ENCODE measurements around the gene PIK3AP1. TPM values are rescaled to one million over a fixed set of nuclear protein-coding genes. Genes with fewer than 3 reads are reported as not detected.
"Not testable (repeated sequence)": the region's sequence is repeated elsewhere in the genome, so short reads cannot be mapped to it uniquely, and the experiment has no call there.

Gene PIK3AP1
- polyA plus RNA-seq (ENCODE audit: insufficient read length in 10 of 10): 1 to 10 TPM; 1.7 to 3.4 (median 2.7) TPM
- long read RNA-seq, donor 1: 0 reads
- long read RNA-seq, donor 2: 0 reads
- long read RNA-seq, donor 3: 0 reads
- long read RNA-seq, donor 4: 0 reads
- long read RNA-seq, donor 5: 0 reads
- long read RNA-seq, donor 6: 0 reads
- long read RNA-seq, donor 7: 0 reads
- long read RNA-seq, donor 8: 0 reads
- long read RNA-seq, donor 9: 0 reads

GRCh38 chr10:96720422-96721206 lies at the start of gene PIK3AP1:
PIK3AP1 (minus strand) TSS chr10:96720514; CDS start chr10:96720394, 120 bp downstream.
- DNase-seq: peak in 1 of 3 donors; percentile 52

- DNase-seq: no peak
Observed at GRCh38 chr10:96768136-96768535, 47.8 kb upstream of the PIK3AP1 start.

GRCh38 chr10:96767611-96768010 lies 47.3 kb upstream of the PIK3AP1 start:
- DNase-seq: no peak

GRCh38 chr10:96765406-96766240 lies 45.3 kb upstream of the PIK3AP1 start:
- DNase-seq: peak; percentile 22 to 39 (median 32)

GRCh38 chr10:96764425-96765060 lies 44.2 kb upstream of the PIK3AP1 start:
- no peak for DNase-seq

GRCh38 chr10:96758423-96758822 lies 38.1 kb upstream of the PIK3AP1 start:
- peak in 1 of 3 donors; percentile 22 for DNase-seq

GRCh38 chr10:96756111-96756903 lies 36.0 kb upstream of the PIK3AP1 start:
- DNase-seq: no peak

- no peak for DNase-seq
Observed at GRCh38 chr10:96753956-96754355, 33.6 kb upstream of the PIK3AP1 start.

- no peak for DNase-seq
Observed at GRCh38 chr10:96752375-96752774, 32.1 kb upstream of the PIK3AP1 start.

GRCh38 chr10:96750316-96750715 lies 30.0 kb upstream of the PIK3AP1 start:
- not testable (repeated sequence) for DNase-seq

- no peak for DNase-seq
Observed at GRCh38 chr10:96747734-96748550, 27.6 kb upstream of the PIK3AP1 start.

- DNase-seq: no peak
Observed at GRCh38 chr10:96746503-96746902, 26.2 kb upstream of the PIK3AP1 start.

GRCh38 chr10:96745950-96746349 lies 25.6 kb upstream of the PIK3AP1 start:
- no peak for DNase-seq

- DNase-seq: no peak
Observed at GRCh38 chr10:96743988-96744585, 23.8 kb upstream of the PIK3AP1 start.

GRCh38 chr10:96741557-96741956 lies 21.2 kb upstream of the PIK3AP1 start:
- not testable (repeated sequence) for DNase-seq

- DNase-seq: peak in 1 of 3 donors; percentile 40
Observed at GRCh38 chr10:96740579-96741281, 20.4 kb upstream of the PIK3AP1 start.

GRCh38 chr10:96740141-96740540 lies 19.8 kb upstream of the PIK3AP1 start:
- DNase-seq: no peak

GRCh38 chr10:96737307-96737902 lies 17.1 kb upstream of the PIK3AP1 start:
- not testable (repeated sequence) for DNase-seq

GRCh38 chr10:96724621-96725020 lies 4.3 kb upstream of the PIK3AP1 start:
- DNase-seq: no peak
